IPS DF 4.7 (cell line): ENCODE data around the gene NSG1.
"Not testable (repeated sequence)": the region's sequence is repeated elsewhere in the genome, so short reads cannot be mapped to it uniquely, and the experiment has no call there.

Experiments used
- DNase-seq: peaks from one replicate; pipeline ENCODE4 v3.0.0-alpha.2; 2013; ENCODE audit warnings: low spot score; ENCODE audit errors: extremely low read depth

NSG1 gene, protein sequence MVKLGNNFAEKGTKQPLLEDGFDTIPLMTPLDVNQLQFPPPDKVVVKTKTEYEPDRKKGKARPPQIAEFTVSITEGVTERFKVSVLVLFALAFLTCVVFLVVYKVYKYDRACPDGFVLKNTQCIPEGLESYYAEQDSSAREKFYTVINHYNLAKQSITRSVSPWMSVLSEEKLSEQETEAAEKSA

DNA sequence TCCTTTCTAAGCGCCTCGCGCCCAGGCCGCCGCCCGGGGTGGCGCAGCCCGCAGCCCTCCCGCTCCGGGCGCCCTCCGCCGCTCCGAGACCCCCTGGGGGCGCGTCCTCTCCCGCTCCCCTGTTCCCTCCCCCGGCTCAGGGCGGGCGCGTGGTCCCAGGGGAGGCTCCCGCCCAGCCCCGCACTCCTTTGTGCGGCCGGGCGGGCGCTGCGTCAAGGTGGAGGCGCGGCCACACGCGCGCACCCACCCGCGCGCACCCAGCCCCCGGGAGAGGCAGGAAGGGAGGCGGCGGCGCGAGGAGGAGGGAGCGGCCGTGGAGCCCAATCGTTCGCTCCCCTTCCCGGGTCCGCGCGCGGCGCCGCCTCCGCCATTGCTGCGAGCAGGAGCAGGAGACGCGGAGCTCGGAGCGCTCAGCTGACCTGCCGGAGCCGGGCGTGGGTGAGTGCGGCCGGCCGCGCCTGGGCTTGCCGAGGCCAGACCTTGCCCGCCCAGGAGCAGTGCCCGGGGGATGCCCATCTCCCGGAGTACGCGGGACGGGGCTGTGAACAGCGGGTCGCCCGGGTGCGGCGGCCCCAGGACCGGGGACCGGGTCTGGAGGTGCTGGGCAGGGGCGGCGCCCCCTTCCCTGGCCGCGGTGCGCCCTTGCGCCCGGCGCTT, at the start of gene NSG1:
TSS of gene NSG1 (plus strand) at position 367 of the 657 bp plus-strand sequence. CDS start 528 bp downstream, outside the sequence.
- DNase-seq = no peak

DNA sequence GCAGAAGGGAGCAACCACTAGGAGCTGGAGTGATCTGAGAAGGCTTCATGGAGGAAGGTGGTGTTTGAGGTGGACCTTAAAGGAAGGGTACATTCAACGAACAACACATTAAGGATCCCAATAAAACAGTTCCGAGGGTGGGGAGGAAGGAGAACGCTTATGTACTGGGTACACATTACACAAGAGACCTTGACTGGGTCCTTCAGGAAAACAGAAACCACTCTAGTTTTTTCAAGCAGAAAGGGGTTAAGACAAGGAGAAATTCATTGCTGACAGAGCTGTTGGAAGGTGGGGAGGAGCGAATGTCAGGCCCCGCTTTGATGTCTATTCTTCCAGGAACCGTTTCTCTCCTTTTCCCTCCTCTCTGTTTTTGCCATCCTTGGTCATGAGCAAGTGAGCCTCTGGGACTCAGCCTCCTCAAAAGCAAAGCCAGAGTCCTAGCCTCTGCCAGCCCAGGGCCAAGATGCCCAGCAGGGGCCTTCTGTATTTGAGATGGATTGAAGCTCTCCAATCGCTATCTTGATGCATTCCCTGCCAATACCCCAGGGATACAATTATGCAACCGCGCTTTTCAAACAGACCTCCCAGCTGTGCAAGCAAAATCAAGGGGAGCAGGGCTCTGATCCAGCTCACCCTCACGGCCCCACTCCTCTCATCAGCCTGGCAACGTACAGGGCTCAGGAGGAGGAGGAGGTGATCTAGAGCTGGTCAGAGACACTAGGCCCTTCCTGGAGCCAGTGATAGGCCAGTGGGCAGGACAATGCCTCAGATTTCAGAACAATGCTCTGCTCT, 48.5 kb upstream of the NSG1 start:
- DNase-seq = no peak

DNA sequence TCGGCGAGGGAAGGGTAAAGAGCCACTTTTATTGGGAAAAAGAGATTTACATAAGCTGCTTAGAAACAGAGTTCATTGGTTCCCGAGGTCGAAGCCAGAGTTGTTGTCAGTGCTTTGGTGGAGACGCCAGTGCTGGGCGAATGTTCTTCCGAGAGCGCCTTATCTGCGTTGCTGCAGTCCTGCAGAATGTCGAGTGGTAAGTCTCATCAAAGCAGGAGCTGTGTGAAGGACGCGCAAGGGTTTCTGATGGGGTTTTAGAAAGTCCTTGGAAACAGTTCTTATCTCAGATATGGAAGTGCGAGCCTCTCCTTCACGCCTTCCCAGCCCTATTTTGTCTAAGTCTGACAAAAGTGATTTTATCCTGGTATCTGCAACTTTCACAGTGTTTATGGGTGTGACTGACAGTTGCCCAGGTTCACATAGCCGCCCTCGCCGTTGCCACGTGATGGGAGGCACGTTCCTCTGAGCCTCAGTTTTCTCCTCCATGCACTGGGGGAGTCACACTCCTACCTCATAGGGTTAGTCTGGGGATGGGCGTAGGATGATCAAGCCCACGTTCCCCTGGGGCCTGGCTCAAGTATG, 47.3 kb upstream of the NSG1 start:
- no peak for DNase-seq

DNA sequence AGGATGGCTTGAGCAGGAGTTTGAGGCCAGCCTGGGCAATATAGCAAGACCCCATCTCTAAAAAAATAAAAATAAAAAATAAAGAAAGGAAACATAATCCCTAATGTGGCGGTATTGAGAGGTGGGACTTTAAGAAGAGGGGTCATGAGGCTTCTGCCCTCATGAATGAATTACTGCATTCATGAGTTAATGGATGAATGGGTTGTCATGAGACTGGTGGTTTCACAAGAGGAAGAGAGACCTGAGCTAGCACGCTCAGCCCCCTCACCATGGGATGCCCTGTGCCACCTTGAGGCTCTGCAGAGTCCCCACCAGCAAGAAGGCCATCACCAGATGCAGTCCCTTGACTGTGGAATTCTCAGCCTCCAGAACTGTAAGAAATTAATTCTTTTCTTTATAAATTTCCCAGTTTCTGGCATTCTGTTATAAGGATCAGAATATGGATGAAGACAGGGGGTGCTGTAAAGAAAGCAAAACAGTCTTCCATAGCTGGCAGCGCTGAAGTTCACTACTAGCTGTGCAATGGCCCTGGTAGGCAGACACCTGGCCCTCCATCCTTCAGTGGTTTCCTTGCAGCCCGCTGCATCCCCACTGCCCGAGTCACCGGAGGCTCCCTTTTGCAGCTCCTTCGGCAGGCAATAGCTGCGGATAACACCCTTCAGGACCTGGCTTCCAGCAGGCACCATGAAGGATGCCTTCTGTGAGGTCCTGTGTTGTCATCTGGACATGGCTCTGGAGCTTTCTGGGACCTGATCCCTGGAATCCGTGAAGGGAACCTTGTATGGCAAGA, 44.8 kb upstream of the NSG1 start:
- DNase-seq = no peak

DNA sequence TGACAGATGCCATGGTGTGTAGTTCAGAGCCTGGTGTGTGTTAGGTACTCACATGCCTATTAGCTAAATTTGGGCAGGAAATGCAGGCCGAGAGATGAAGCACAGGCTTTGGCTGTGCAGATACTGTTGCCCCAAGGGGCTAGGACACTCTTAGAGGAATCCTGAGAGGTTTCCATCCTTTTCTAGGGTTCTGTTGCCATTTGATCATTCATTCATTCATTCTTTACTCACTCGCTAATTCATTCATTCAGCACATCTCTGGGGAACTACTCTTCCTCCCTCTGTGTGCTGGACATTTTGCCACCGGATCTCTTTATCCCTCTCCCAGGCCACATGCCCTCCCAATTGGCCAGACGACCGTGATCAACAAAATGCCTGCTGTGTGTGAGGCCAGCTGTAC, 43.9 kb upstream of the NSG1 start:
- no peak for DNase-seq

DNA sequence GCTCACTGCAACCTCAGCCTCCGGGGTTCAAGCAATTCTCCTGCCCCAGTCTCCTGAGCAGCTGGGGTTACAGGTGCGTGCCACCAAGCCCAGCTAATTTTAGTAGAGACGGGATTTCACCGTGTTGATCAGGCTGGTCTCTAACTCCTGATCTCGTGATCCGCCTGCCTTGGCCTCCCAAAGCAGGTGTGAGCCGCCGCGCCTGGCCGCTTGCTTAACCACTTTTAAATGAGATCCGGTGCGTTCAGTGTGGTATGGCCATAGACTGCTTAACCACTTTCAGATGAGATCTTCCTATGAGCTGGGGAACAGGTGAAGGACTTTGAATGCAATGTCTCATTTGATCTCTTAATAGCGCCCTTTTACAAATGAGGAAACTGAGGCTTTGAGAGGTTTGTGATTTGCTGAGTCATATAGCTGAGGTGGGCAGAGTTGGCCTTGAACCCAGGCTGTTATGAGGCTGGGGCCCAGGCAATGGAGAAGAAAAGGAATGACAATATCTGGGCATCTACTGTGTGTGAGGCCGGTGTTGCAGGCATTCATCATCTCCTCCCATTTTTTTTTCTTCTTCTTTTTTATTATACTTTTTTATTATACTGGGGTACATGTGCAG, 41.9 kb upstream of the NSG1 start:
- no peak for DNase-seq

DNA sequence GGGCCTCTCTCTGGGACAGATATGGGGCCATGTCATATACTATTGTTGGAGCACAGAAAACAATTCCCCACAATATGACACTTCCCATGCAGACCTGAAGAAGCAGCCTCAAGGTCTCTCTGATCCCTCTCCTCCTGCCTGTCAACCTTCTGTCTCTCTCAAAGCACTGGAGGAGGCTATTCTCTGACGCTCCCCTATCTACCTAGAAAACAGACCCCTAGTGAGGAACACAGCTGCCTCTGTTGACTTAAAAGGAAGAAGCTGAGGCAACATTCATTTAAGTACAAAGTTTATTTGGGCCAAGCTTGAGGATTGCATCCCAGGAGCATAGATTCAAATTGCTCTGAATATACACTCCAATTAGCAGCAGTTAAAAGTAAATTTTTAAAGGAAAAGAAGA, 39.3 kb upstream of the NSG1 start:
- no peak for DNase-seq

DNA sequence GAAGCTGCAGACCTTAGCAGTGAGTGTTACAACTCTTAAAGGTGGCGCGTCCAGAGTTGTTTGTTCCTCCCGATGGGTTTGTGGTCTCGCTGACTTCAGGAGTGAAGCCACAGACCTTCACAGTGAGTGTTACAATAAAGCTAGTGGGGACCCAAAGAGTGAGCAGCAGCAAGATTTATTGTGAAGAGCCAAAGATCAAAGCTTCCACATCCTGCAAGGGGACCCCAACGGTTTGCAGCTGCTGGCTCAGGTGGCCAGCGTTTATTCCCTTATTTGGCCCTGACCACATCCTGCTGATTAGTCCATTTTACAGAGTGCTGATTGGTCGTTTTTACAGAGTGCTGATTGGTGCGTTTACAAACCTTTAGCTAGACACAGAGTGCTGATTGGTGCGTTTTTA, 38.3 kb upstream of the NSG1 start:
- DNase-seq = not testable (repeated sequence)

DNA sequence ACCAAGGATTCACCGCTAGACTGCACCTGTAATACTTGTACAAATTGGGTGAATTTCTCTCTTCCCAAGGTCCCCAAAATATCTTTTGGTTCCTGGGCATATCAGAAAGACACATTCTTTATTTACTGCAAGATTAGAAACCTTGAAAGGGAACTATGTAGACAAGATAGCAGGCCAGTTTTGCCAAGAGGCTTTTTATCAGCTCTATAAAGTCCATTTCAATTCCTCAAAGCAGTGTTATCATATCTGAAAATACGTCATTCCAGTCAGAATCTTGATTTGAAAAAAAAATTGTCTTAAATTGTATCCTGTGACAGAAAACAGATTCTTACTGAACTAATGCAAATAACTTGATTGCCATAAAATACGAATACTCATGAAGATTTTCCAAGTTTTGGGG, 37.0 kb upstream of the NSG1 start:
- DNase-seq = no peak

DNA sequence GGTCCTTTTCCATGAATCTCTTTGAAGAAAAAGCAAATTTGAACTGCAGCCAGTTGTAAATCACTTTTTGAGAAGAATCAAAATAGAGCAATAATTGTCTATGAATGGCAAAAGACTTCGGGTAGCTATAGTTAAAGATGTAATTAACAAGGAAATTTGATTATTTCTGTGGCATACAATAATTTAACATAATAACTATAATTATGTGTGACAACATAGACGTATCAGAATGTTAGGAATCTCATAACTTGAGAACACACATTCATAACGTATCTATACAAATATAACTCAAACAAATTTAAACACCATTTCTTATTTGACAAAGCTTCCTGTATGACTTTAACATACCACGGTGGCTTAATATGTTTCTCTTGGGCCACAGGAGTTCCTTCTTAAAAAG, 36.0 kb upstream of the NSG1 start:
- no peak for DNase-seq

DNA sequence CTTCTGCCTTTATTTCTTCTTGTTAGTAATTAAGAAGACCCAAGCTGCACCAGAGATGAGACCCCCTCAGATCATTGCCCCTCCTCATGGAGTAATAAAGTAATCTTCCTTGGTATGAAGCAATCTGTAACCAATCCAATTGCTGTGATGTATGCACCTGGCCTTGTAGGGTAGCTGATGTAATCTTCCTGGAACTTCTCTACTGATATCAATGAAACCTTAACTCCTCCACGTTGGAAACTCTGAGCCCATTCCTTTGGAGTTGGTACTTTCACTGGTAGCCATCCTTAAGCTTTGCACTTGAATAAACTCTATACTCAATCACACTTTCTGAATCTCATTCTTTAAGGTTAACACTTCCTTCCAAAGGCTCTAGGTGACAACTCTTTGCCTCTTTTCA, 31.6 kb upstream of the NSG1 start:
- no peak for DNase-seq

DNA sequence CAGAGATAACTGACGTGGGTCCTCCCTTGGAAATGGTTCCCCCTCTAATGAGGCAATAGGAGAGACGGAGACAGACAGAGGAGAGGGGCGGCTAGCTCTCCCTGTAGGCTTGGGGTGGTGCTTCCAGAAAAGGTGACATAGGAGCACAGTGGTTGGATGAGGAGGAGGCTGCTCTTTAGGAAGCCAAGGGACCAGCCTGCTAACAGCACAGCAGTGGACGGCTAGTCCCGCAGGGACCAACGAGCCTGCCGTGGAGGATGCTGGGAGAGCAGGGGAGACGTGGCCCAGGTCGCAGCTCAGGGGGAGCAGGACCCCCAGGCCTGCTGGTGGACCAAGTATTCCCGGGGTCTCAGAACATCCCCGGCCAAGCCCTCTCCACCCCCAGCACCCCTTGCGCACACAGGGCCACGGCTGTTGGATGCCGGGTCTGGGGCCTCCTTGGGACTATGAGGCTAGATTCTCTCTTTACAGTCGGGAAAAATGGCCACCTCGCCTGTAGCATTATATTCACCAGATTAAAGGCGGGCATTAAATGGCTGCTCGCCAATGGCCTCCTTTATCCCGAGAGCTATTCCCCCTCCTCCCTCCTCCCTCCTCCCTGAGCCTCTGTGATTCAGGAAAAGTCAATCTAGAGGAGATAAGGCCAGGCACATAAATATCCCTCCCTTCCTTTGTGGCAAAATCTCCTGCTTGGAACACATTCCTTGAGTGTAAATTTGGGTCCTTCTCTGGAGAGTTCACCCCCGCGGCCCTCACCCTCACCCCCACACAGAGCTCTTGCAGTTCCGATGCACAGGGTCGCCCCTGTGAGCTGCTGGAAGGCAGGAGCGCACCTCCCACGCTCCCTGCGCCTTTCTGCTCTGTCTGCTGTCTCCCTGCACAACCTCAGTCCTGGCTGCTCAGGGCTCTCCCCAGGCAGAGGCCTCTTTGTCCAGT, 30.5 kb upstream of the NSG1 start:
- no peak for DNase-seq

DNA sequence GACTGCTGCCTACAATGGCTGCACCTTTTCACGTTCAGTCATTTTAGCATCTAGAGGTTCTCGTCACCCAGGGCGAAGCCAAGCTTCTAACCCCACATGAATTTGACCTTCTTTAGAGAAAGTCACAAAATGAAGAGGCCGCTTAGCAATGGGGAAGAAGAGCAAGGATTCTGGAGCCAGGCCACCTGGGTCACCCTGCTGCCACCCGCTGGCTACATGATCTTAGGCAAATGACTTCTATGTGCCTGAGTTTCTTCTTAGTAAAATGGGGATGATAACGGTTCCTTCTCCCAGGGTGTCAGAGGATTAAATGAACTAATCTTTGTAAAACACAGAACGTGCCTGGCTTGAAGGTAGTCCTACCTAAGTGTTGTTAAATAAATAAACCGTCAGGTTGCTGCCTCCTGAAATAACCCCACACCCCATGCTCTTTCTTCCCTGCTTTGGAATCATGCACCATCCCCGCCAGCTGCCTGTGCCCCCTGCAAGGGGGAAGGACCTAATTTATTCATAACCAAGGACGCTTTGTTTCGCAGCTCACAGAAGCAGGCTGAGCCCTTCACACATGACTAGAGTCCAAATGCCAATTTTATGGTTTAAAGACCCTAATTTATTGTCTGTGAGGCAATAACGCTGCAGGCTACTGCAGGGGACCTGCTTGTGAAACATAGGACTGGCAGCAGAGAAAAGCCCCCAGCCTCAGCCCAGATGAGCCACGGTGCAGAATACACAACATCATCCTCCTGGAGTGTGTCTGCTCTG, 28.6 kb upstream of the NSG1 start:
- no peak for DNase-seq

DNA sequence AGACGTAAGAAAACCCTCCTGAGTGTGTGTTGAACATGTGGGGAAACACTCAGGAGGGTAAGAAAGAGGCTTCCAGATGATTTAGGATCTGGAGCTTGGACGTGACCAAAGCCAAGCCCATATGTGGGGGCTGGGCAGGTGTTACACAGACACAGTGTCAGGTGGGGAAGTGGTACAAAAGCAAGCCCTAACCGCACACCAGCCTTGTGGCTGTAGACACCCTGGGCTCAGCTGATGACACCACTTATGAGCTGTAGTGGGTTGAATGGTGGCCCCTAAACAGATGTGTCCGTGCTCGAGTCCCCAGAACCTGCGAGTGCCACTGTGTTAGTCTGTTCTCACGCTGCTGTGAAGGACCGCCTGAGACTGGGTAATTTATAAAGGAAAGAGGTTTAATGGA, 25.0 kb upstream of the NSG1 start:
- no peak for DNase-seq

DNA sequence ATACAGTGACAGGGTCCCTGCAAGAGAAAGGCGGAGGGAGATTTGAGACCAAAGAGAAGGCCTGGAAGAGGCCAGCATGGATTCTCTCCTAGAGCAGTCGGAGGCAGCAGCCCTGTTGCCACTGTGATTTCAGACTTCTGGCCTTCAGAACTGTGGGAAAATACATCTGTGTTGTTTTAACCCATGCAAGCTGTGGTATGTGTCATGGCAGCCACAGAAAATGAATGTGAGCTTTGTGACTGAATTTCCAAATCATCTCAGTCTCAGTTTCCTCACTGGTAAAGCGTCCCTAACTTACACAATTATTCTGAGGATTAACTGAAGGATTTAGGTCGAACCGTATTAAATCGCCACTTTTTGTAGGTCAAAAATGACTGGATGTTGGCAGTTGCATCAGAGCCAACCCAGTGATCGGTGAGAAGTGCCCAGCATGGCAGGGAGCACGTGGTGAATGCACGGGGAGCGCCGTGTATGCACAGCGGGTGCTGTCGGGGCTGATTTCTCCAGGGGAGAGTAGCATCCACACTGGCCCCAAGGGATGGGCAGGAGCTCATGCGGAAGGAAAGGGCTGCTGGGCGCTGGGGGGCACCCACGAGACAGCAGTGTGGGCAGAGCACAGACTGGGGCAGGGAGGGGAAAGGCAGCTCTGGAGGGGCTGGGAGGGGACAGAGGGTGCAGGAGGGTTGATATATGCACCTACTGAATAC, 23.8 kb upstream of the NSG1 start:
- no peak for DNase-seq

DNA sequence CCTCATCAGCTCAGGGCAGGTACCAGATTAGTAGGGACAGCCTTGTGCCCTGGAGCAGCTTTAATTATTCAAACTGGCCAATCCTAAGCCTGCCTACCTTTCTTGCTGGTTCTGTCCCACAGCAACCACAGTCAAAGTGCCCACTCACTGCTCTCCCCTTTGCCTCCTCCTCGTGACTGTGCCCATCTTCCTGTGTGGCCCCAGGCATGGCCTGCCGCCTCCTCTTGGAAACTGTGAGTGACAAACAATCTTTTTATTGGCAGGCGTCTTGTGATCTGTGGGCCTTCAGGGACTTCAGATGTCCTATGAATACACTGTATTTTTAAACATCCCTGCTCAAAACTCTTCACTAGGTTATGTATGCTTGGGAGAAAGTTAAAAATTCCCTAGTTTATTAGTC, 22.8 kb upstream of the NSG1 start:
- DNase-seq = no peak

DNA sequence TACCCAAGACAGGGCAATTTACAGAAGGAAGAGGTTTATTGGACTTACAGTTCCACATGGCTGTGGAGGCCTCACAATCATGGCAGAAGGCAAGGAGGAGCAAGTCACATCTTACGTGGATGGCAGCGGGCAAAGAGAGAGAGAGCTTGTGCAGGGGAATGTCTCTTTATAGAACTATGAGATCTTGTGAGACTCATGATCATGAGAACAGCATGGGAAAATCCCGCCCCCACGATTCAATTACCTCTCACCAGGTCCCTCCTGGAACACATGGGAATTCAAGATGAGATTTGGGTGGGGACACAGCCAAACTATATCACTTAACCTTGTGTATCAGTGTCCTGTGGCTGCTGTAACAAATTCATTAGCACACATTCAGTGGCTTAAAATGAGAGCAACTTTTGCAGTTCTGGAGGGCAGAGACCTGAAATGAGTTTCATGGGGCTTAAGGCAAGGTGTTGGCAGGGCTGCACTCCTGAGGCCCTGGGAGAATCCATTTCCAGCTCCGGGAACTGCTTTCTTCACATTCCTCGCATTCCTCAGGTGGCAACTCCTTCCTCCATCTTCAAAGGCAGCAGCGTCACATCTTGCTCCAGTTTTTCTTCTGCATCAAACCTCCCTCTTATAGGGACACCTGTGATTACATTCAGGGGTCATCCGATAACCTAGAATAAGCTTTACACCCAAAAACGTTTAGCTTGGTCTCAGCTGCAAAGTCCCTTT, 22.3 kb upstream of the NSG1 start:
- DNase-seq = no peak
